Osteoblast (primary cell): ENCODE results near the gene EIF1AD. TPM values are rescaled to one million over a fixed set of nuclear protein-coding genes. Genes with fewer than 3 reads are reported as not detected.
"Not testable (repeated sequence)": the region's sequence is repeated elsewhere in the genome, so short reads cannot be mapped to it uniquely, and the experiment has no call there.

ENCODE experiments used
- DNase-seq: peaks from one replicate; pipeline ENCODE4 v3.0.0; 2011; ENCODE audit warnings: low spot score, mixed read lengths; ENCODE audit not compliant: insufficient read length; ENCODE audit errors: missing footprints
- H2AFZ ChIP-seq: 2 replicates; pipeline ENCODE4 v1.6.0; 2011; ENCODE audit warnings: mild to moderate bottlenecking, low read length
- H3K27ac ChIP-seq: 2 replicates; pipeline ENCODE4 v1.5.1; 2011; ENCODE audit warnings: mild to moderate bottlenecking, low read depth, low read length, moderate library complexity
- H3K27me3 ChIP-seq: 2 replicates; pipeline ENCODE4 v1.6.0; 2012; ENCODE audit warnings: mild to moderate bottlenecking, control low read depth, inconsistent platforms, low read length, moderate library complexity; ENCODE audit not compliant: insufficient read depth
- H3K36me3 ChIP-seq: 2 replicates; pipeline ENCODE4 v1.5.1; 2011; ENCODE audit warnings: mild to moderate bottlenecking, low read length, control low read depth, moderate library complexity; ENCODE audit not compliant: insufficient read depth
- H3K4me1 ChIP-seq: 2 replicates; pipeline ENCODE4 v1.5.1; 2011; ENCODE audit warnings: mild to moderate bottlenecking, low read length, control low read depth, moderate library complexity; ENCODE audit not compliant: insufficient read depth
- H3K4me2 ChIP-seq: 2 replicates; pipeline ENCODE4 v1.6.0; 2011; ENCODE audit warnings: mild to moderate bottlenecking, low read length; ENCODE audit not compliant: insufficient read depth
- H3K4me3 ChIP-seq: fragments of 200-600 bp; sonication (generic); 3 replicates; pipeline ENCODE4 v1.5.1; 2012; ENCODE audit warnings: mild to moderate bottlenecking, low read length, inconsistent platforms; ENCODE audit not compliant: insufficient read depth
- H3K79me2 ChIP-seq: 2 replicates; pipeline ENCODE4 v1.6.0; 2012; ENCODE audit warnings: mild to moderate bottlenecking, low read length, control low read depth, inconsistent platforms; ENCODE audit not compliant: insufficient read depth
- H3K9me3 ChIP-seq: 2 replicates; pipeline ENCODE4 v1.5.1; 2011; ENCODE audit warnings: low read depth, low read length, control low read depth
- H4K20me1 ChIP-seq: 2 replicates; pipeline ENCODE4 v1.6.0; 2012; ENCODE audit warnings: mild to moderate bottlenecking, low read length, control low read depth; ENCODE audit not compliant: insufficient read depth
- total RNA-seq: library from RNA; depleted of rRNA; stranded (reverse); fragments of >200 nt; gene quantifications from 2 replicates; pipeline ENCODE4 v1.2.3, GENCODE V29; 2012
- TF ChIP-seq, protein P1 (sequence below): IDR thresholded peaks from 2 replicates; pipeline ENCODE4 v1.5.1; 2011; ENCODE audit warnings: mild to moderate bottlenecking, low read depth, low read length, moderate library complexity; ENCODE audit errors: extremely low read depth

Gene EIF1AD
- total RNA-seq, 1 donor: 28.6 TPM

DNA sequence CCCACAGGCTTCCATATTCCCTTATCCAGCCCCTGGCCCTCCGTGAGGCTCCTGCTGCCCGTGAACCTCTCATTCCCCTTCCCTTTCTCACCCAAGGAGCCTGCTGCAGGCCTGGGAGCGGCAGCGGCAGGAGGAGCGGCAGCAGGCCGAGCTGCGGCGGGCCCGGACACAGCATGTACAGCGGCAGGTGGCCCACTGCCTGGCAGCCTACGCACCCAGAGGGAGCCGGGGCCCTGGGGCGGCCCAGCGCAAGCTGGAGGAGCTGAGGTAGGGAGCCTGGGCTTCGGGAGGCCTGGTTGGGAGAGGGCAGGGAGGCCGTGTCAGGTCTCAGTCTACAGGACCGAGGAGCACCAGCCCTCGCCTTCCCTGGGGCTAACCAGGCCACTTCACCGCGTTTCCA, 48.5 kb downstream of the EIF1AD start:
- Histone ChIP-seq H2AFZ (no peak overlapping the region), H3K79me2 (no peaks in the 10 kb centered on the region), H3K4me2 (no peak overlapping the region), H3K4me1 (no peaks in the 10 kb centered on the region), H3K27me3 (no peaks in the 10 kb centered on the region), H3K4me3 (no peak overlapping the region), H3K27ac (no peak overlapping the region), H3K9me3 (no peaks in the 10 kb centered on the region), H4K20me1 (no peaks in the 10 kb centered on the region), H3K36me3 (no peaks in the 10 kb centered on the region)
- DNase-seq: peak; percentile 29
- TF ChIP-seq, protein P1, sequence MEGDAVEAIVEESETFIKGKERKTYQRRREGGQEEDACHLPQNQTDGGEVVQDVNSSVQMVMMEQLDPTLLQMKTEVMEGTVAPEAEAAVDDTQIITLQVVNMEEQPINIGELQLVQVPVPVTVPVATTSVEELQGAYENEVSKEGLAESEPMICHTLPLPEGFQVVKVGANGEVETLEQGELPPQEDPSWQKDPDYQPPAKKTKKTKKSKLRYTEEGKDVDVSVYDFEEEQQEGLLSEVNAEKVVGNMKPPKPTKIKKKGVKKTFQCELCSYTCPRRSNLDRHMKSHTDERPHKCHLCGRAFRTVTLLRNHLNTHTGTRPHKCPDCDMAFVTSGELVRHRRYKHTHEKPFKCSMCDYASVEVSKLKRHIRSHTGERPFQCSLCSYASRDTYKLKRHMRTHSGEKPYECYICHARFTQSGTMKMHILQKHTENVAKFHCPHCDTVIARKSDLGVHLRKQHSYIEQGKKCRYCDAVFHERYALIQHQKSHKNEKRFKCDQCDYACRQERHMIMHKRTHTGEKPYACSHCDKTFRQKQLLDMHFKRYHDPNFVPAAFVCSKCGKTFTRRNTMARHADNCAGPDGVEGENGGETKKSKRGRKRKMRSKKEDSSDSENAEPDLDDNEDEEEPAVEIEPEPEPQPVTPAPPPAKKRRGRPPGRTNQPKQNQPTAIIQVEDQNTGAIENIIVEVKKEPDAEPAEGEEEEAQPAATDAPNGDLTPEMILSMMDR: no peak

DNA sequence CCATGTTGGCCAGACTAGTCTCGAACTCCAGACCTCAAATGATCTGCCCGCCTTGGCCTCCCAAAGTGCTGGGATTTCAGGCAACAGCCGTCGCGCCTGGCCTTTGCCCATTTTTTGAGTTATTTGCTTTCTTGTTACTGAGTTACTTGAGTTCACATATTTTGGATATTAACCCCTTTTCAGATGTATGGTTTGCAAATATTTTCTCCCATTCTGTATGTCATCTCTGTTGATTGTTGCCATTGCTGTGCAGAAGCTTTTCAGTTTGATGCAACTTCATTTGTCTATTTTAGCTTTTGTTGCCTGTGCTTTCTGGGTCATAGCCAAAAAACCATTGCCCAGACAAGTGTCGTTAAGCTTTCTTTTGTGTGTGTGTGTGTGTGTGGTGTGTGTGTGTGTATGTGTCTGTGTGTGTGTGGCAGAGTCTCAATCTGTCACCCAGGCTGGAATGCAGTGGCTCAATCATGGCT, 49.9 kb downstream of the EIF1AD start:
- no peaks in the 10 kb centered on the region for H3K79me2 ChIP-seq
- H3K36me3 ChIP-seq: no peaks in the 10 kb centered on the region
- TF ChIP-seq, protein P1: no peak
- H3K4me3 ChIP-seq: no peak overlapping the region
- no peaks in the 10 kb centered on the region for H3K4me1 ChIP-seq
- no peaks in the 10 kb centered on the region for H3K9me3 ChIP-seq
- H2AFZ ChIP-seq: no peak overlapping the region
- H3K27me3 ChIP-seq: no peaks in the 10 kb centered on the region
- DNase-seq: no peak
- no peaks in the 10 kb centered on the region for H4K20me1 ChIP-seq
- no peak overlapping the region for H3K27ac ChIP-seq
- H3K4me2 ChIP-seq: no peak overlapping the region

DNA sequence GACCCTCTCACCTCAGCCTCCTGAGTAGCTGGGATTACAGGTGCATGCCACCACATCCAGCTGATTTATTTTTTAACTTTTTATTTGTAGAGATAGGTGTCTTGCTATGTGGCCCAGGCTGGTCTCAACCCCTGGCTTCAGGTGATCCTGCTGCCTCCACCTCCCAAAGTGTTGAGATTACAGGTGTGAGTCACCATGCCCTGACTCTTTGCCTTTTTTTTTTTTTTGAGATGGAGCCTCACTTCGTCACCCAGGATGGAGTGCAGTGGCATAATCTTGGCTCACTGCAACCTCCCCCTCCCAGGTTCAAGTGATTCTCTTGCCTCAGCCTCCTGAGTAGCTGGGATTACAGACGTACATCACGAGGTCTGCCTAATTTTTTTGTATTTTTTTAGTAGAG, 50.3 kb downstream of the EIF1AD start:
- not testable (repeated sequence) for H4K20me1 ChIP-seq, H3K36me3 ChIP-seq, H2AFZ ChIP-seq, H3K27me3 ChIP-seq, H3K4me2 ChIP-seq, H3K4me3 ChIP-seq, H3K27ac ChIP-seq, H3K9me3 ChIP-seq, DNase-seq, H3K79me2 ChIP-seq, H3K4me1 ChIP-seq

DNA sequence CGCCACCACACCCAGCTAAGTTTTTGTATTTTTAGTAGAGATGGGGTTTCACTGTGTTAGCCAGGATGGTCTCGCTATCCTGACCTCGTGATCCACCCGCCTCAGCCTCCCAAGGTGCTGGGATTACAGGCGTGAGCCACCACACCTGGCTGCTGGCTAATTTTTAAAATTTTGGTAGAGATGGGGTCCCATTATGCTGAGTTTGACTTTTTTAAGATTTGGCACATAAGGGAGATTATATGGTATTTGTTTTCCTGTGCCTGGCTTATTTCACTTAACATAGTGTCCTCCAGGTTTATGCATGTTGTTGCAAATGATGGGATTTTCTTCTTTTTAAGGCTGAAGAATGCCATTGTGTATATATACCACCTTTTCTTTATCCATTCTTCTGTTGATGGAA, 51.2 kb downstream of the EIF1AD start:
- not testable (repeated sequence) for DNase-seq, H3K36me3 ChIP-seq, H2AFZ ChIP-seq, H3K9me3 ChIP-seq, H3K27ac ChIP-seq, H3K27me3 ChIP-seq, H3K4me3 ChIP-seq, H3K79me2 ChIP-seq, H4K20me1 ChIP-seq, H3K4me1 ChIP-seq, H3K4me2 ChIP-seq

DNA sequence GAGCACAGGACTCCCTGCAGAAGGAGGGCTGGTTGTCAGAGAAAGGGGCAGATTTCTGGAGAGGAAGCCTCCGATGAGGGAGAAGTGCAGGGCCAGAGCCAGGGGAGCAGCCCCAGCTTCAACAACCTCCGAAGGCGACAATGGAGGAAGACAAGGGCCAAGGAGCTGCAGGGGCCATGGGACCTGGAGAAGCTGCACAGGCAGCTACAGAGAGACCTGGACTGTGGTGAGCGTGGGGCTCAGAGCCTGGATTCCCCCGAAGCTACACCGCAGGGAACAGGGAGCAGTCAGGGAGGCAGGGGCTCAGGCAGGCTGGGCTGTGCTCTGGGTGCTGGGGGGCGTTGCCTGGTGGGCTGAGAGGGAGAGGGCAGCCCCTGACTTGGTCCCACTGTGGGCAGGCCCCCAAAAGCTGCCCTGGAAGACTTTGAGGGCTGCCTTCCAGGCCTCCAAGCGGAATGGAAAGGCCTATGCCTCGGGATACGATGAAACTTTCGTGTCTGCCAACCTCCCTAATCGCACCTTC, 54.3 kb downstream of the EIF1AD start:
- Histone ChIP-seq H3K79me2 (no peaks in the 10 kb centered on the region), H3K4me1 (peaks cover 3% of the 10 kb centered on the region), H2AFZ (no peak overlapping the region), H3K4me2 (no peak overlapping the region), H3K36me3 (no peaks in the 10 kb centered on the region), H3K27me3 (no peaks in the 10 kb centered on the region), H3K4me3 (no peak overlapping the region), H3K9me3 (no peaks in the 10 kb centered on the region), H3K27ac (no peak overlapping the region), H4K20me1 (no peaks in the 10 kb centered on the region)
- DNase-seq: peak; percentile 48
- TF ChIP-seq, protein P1: no peak
